Astrocyte of the spinal cord (primary cell): ENCODE results near the gene SULT1A3.
A peak's percentile ranks its signal among the peaks of the same experiment; 100 is the strongest.
"Not testable (repeated sequence)": the region's sequence is repeated elsewhere in the genome, so short reads cannot be mapped to it uniquely, and the experiment has no call there.

ENCODE experiments used
- DNase-seq: peaks from one replicate; pipeline ENCODE4 v3.0.0; 2011; ENCODE audit warnings: low read depth, low spot score
- H3K4me3 ChIP-seq: 2 replicates; pipeline ENCODE4 v1.5.1; 2011; ENCODE audit warnings: low read depth, mild to moderate bottlenecking, low read length, moderate library complexity
- in situ Hi-C: cut with HindIII; loops from 2 replicates; pipeline ENCODE4 v1.10.0; 2017; ENCODE audit warnings: low sequenced_read_pairs

The SULT1A3 gene

GRCh38 chr16:30194172-30194925 is 4.7 kb upstream of the SULT1A3 start:
- DNase-seq, in situ Hi-C loops: not testable (repeated sequence)
- peak overlapping the region; percentile 39 for H3K4me3 ChIP-seq

DNA sequence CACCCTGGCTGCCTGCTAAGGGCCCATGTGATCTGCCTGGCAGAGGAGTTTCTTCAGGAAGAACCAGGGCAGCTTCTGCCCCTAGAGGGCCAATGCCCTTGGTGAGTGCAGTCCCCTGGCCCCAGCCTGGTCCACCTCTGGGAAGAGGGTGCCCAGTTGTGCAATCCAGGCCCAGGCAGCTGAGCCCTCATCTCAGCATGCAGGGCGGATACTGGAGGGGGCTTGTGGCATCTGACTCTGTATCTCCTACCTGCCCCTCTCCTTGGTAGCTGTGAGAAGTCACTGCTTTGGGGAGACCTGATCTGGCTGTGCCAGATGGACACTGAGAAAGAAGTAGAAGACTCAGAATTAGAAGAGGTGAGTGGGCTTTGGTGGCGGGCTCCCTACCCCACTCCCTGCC is 2.1 kb upstream of the SULT1A3 start:
- DNase-seq, in situ Hi-C loops, H3K4me3 ChIP-seq: not testable (repeated sequence)

DNA sequence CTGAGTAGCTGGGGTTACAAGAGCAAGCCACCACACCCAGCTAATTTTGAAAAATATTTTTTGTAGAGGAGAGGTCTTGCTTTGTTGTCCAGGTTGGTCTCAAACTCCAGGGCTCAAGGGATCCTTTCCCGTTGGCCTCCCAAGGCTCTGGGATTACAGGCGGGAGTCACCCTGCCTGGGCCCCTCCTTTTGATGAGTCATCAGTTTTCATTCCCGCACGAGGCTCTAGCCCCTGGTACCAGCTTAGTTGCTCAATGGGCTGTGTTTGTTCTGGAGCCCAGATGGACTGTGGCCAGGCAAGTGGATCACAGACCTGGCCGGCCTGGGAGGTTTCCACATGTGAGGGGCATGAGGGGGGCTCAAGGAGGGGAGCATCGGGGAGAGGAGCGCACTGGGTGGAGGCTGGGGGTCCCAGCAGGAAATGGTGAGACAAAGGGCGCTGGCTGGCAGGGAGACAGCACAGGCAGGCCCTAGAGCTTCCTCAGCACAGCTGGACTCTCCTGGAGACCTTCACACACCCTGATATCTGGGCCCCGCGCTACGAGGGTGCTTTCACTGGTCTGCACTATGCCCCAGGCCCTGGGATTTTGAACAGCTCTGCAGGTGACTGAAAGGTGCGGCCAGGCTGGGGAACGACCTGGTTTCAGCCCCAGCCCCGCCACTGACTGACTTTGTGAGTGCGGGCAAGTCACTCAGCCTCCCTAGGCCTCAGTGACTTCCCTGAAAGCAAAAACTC is 721 bp downstream of the SULT1A3 start:
- in situ Hi-C loops, H3K4me3 ChIP-seq, DNase-seq: not testable (repeated sequence)

DNA sequence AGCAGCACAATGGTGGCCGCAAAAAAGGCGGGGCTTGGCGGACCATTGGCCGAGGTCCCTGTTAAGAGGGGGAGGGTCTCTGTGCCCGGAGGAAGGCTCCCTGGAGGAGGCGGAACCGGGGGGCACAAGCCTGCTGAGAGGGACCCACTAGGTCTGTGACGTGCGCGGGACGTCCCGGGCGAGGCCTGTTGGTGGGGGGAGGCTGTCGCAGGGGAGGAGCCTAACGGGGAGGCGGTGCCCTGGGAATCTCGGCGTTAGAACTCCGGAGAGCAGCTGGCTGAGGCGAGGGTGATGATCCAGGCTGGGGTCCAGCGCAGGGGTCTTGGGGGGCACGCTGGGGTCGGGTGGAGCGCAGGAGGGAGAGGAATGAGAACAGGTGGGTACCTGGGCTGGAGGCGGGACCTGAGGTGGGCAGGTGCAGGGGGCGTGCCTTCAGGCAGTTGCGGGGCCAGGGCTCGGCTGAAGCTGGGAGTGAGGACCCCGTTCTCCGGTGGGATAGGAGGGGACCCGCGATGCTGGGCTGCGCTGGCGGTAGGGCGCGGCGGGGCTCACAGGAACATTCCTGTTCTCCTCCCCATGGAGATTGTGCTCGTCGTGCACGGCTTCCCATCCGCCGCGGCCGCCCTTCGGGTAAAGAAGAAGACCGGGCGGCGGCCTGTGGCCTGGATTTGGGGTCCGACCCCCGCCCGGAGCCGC is 6.6 kb downstream of the SULT1A3 start:
- peak overlapping the region; percentile 31 for H3K4me3 ChIP-seq
- in situ Hi-C loops, DNase-seq: not testable (repeated sequence)

DNA sequence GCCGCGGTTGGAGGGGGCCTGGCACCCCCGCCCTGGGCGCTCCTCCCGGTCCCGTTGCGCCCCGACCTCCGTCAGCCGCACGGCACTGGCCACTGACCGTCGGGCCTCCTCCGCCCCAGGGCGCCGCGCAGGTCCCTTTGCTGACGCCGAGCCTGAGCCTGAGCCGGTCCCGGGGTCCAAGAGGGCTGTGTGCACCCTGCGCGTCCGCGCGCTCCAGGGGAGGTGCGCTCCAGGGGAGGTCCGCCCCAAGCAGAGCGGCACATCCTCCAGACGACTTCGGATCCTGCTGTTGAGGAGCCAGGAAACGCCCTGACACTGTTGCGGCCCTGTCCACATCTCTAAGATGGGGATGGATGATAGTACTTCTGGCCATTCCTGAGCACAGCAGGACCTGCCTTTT is 7.2 kb downstream of the SULT1A3 start:
- H3K4me3 ChIP-seq, DNase-seq, in situ Hi-C loops: not testable (repeated sequence)

- DNase-seq, H3K4me3 ChIP-seq, in situ Hi-C loops: not testable (repeated sequence)
Observed at GRCh38 chr16:30207063-30207704, 8.1 kb downstream of the SULT1A3 start.

DNA sequence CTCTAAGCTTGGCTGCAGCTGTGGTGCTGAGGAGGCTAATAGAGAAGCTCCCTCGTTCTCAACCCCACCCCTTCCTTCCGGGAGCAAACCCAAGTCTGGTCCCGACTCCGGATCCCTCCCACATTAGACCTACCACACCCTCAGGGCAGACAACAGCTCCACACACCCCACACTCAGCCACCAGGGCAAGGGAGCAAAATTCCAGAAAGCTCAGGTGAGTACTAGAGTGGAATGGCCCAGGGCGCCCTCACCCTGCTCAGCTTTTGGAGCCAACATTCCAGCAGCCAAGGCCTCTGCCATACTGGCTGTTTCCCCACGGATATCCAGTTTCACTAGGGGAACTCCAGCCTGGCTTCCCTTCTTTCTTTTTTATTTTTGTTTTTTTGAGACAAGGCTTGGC is 10.0 kb downstream of the SULT1A3 start:
- DNase-seq, H3K4me3 ChIP-seq, in situ Hi-C loops: not testable (repeated sequence)

- H3K4me3 ChIP-seq, in situ Hi-C loops, DNase-seq: not testable (repeated sequence)
Observed at GRCh38 chr16:30211414-30211813, 12.4 kb downstream of the SULT1A3 start.

GRCh38 chr16:30217082-30217481 is 18.0 kb downstream of the SULT1A3 start:
- DNase-seq, H3K4me3 ChIP-seq, in situ Hi-C loops: not testable (repeated sequence)

DNA sequence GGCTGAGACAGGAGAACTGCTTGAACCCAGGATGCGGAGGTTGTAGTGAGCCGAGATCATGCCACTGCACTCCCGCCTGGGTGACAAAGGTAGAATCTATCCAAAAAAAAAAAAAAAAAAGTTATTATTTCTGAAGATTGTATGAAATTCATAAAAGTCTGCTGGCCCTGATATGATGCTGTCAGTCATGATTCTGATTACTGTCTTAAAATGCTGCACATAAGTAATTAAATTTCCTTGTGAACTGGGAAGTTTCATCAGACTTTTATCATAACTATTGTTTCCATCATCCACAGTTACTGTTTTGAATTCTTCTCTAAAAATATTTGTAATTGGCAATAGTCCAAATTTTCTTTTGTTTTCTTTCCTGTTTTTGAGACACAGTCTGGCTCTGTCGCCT is 49.3 kb downstream of the SULT1A3 start, which contains the start of gene NPIPB13:
Gene NPIPB13, minus strand, starts transcription at position 101 of the 400 bp plus-strand sequence. CDS start 2,906 bp downstream, outside the sequence.
- DNase-seq, H3K4me3 ChIP-seq, in situ Hi-C loops: not testable (repeated sequence)
